WTC11 (cell line): Measurements from ENCODE around the gene CCDC57. TPM values are rescaled to one million over a fixed set of nuclear protein-coding genes. Genes with fewer than 3 reads are reported as not detected.

ENCODE experiments used
- CREM ChIP-seq: sonication (generic); formaldehyde crosslinking; IDR thresholded peaks from 2 replicates; pipeline ENCODE4 v1.8.1; 2022; ENCODE audit warnings: mild to moderate bottlenecking, missing genetic modification reagents, moderate library complexity
- MXD4 ChIP-seq: fragments of 250-450 bp; sonication (Bioruptor Pico); IDR thresholded peaks from 2 replicates; pipeline ENCODE4 v1.8.0; 2021; ENCODE audit warnings: mild to moderate bottlenecking, moderate library complexity, borderline replicate concordance
- NFATC4 ChIP-seq: fragments of 250-450 bp; sonication (Bioruptor Pico); IDR thresholded peaks from 2 replicates; pipeline ENCODE4 v1.9.0; 2021; ENCODE audit warnings: mild to moderate bottlenecking
- NR1H2 ChIP-seq: sonication (generic); formaldehyde crosslinking; IDR thresholded peaks from 2 replicates; pipeline ENCODE4 v1.9.0; 2021; ENCODE audit warnings: mild to moderate bottlenecking, moderate library complexity, missing genetic modification reagents
- SOX15 ChIP-seq: fragments of 250-450 bp; sonication (Bioruptor Pico); IDR thresholded peaks from 2 replicates; pipeline ENCODE4 v1.9.0; 2021; ENCODE audit warnings: mild to moderate bottlenecking
- ZNF219 ChIP-seq: sonication (generic); formaldehyde crosslinking; IDR thresholded peaks from 2 replicates; pipeline ENCODE4 v1.8.0; 2023; ENCODE audit warnings: missing genetic modification reagents, mild to moderate bottlenecking, borderline replicate concordance
- ZNF423 ChIP-seq: fragments of 250-450 bp; sonication (Bioruptor Pico); IDR thresholded peaks from 2 replicates; pipeline ENCODE4 v2.1.2; 2022; ENCODE audit warnings: mild to moderate bottlenecking, moderate library complexity
- total RNA-seq: library from RNA; stranded (reverse); gene quantifications from 3 replicates; pipeline ENCODE4 v1.2.3, GENCODE V29; 2021
- TF ChIP-seq, protein P1 (sequence below): sonication (generic); formaldehyde crosslinking; conservative IDR thresholded peaks from 2 replicates; pipeline ENCODE4 v1.8.1; 2023; ENCODE audit warnings: mild to moderate bottlenecking, low read depth, missing genetic modification reagents, moderate library complexity
- TF ChIP-seq, protein P2 (sequence below): sonication (generic); formaldehyde crosslinking; IDR thresholded peaks from 2 replicates; pipeline ENCODE4 v1.8.1; 2023; ENCODE audit warnings: mild to moderate bottlenecking, moderate library complexity, missing genetic modification reagents
- TF ChIP-seq, protein P3 (sequence below): sonication (generic); formaldehyde crosslinking; IDR thresholded peaks from 2 replicates; pipeline ENCODE4 v1.8.1; 2023; ENCODE audit warnings: mild to moderate bottlenecking, missing genetic modification reagents, moderate library complexity
- TF ChIP-seq, protein P4 (sequence below): sonication (generic); formaldehyde crosslinking; IDR thresholded peaks from 2 replicates; pipeline ENCODE4 v1.8.1; 2022; ENCODE audit warnings: missing genetic modification reagents, borderline replicate concordance
- TF ChIP-seq, protein P5 (sequence below): fragments of 250-450 bp; sonication (Bioruptor Pico); IDR thresholded peaks from 2 replicates; pipeline ENCODE4 v1.9.0; 2021; ENCODE audit warnings: moderate library complexity, mild to moderate bottlenecking, inconsistent platforms, borderline replicate concordance
- TF ChIP-seq, protein P6 (sequence below): fragments of 250-450 bp; sonication (Bioruptor Pico); IDR thresholded peaks from 2 replicates; pipeline ENCODE4 v1.9.0; 2021; ENCODE audit warnings: mild to moderate bottlenecking

Gene CCDC57
- total RNA-seq, 1 experiment from 2014 or later, result 20.0 TPM

DNA sequence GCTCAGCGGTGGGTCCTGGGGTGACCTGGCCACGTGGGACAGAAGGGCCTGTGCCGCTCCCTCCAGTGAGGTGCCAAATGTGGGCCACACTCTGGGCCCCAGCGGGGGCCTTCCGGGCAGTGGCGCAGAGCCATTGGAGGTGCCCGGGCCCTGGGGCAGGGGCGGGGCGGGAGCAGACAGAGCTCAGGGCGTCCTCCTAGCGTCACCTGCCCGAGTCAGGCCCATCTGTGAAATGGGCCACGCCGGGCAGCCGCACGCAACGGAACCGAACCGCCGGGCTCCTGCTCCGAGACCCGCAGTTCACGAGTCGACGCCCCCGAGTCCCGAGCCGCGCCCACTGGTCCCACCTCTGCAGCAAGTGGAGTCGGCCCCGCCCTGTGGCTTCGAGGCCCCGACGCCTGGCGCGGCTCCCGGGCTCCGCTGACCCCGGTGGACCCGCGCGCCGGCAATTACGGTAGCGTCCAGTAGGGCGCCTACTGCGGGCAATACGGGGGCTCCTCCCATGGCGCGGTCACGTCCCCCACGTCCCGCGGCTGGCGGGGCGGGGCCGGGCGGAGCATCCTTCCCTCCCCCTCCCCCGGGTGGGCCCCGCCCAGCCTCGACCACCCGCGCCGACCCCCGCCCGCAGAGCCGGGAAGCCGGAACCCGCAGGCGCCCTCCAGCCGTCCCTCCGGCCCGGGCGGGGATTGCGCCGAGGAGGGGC, 18.1 kb upstream of the CCDC57 start (continued):
- TF ChIP-seq, protein P1, sequence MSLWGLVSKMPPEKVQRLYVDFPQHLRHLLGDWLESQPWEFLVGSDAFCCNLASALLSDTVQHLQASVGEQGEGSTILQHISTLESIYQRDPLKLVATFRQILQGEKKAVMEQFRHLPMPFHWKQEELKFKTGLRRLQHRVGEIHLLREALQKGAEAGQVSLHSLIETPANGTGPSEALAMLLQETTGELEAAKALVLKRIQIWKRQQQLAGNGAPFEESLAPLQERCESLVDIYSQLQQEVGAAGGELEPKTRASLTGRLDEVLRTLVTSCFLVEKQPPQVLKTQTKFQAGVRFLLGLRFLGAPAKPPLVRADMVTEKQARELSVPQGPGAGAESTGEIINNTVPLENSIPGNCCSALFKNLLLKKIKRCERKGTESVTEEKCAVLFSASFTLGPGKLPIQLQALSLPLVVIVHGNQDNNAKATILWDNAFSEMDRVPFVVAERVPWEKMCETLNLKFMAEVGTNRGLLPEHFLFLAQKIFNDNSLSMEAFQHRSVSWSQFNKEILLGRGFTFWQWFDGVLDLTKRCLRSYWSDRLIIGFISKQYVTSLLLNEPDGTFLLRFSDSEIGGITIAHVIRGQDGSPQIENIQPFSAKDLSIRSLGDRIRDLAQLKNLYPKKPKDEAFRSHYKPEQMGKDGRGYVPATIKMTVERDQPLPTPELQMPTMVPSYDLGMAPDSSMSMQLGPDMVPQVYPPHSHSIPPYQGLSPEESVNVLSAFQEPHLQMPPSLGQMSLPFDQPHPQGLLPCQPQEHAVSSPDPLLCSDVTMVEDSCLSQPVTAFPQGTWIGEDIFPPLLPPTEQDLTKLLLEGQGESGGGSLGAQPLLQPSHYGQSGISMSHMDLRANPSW, result no peak
- TF ChIP-seq ZNF423 (CRISPR knock-in tag), result no peak
- TF ChIP-seq SOX15 (CRISPR knock-in tag), result no peak
- TF ChIP-seq, protein P2, sequence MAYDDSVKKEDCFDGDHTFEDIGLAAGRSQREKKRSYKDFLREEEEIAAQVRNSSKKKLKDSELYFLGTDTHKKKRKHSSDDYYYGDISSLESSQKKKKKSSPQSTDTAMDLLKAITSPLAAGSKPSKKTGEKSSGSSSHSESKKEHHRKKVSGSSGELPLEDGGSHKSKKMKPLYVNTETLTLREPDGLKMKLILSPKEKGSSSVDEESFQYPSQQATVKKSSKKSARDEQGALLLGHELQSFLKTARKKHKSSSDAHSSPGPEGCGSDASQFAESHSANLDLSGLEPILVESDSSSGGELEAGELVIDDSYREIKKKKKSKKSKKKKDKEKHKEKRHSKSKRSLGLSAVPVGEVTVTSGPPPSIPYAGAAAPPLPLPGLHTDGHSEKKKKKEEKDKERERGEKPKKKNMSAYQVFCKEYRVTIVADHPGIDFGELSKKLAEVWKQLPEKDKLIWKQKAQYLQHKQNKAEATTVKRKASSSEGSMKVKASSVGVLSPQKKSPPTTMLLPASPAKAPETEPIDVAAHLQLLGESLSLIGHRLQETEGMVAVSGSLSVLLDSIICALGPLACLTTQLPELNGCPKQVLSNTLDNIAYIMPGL (CRISPR knock-in tag), result peak; percentile 59; the same call in 1 of the 2 replicates
- TF ChIP-seq, protein P3, sequence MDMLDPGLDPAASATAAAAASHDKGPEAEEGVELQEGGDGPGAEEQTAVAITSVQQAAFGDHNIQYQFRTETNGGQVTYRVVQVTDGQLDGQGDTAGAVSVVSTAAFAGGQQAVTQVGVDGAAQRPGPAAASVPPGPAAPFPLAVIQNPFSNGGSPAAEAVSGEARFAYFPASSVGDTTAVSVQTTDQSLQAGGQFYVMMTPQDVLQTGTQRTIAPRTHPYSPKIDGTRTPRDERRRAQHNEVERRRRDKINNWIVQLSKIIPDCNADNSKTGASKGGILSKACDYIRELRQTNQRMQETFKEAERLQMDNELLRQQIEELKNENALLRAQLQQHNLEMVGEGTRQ (CRISPR knock-in tag), result no peak; the same call in 1 of the 2 replicates
- TF ChIP-seq, protein P4, sequence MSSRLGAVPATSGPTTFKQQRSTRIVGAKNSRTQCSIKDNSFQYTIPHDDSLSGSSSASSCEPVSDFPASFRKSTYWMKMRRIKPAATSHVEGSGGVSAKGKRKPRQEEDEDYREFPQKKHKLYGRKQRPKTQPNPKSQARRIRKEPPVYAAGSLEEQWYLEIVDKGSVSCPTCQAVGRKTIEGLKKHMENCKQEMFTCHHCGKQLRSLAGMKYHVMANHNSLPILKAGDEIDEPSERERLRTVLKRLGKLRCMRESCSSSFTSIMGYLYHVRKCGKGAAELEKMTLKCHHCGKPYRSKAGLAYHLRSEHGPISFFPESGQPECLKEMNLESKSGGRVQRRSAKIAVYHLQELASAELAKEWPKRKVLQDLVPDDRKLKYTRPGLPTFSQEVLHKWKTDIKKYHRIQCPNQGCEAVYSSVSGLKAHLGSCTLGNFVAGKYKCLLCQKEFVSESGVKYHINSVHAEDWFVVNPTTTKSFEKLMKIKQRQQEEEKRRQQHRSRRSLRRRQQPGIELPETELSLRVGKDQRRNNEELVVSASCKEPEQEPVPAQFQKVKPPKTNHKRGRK, result no peak
- TF ChIP-seq, protein P5, sequence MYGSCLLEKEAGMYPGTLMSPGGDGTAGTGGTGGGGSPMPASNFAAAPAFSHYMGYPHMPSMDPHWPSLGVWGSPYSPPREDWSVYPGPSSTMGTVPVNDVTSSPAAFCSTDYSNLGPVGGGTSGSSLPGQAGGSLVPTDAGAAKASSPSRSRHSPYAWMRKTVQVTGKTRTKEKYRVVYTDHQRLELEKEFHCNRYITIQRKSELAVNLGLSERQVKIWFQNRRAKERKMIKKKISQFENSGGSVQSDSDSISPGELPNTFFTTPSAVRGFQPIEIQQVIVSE (CRISPR knock-in tag), result no peak
- no peak for TF ChIP-seq MXD4 (CRISPR knock-in tag)
- TF ChIP-seq NR1H2 (CRISPR knock-in tag), result no peak
- TF ChIP-seq NFATC4 (CRISPR knock-in tag), result no peak
- no peak for TF ChIP-seq ZNF219 (CRISPR knock-in tag)
- TF ChIP-seq CREM (CRISPR knock-in tag), result 0 out of 2 replicates have a peak, but pooled peaks have one; percentile 37
- TF ChIP-seq, protein P6, sequence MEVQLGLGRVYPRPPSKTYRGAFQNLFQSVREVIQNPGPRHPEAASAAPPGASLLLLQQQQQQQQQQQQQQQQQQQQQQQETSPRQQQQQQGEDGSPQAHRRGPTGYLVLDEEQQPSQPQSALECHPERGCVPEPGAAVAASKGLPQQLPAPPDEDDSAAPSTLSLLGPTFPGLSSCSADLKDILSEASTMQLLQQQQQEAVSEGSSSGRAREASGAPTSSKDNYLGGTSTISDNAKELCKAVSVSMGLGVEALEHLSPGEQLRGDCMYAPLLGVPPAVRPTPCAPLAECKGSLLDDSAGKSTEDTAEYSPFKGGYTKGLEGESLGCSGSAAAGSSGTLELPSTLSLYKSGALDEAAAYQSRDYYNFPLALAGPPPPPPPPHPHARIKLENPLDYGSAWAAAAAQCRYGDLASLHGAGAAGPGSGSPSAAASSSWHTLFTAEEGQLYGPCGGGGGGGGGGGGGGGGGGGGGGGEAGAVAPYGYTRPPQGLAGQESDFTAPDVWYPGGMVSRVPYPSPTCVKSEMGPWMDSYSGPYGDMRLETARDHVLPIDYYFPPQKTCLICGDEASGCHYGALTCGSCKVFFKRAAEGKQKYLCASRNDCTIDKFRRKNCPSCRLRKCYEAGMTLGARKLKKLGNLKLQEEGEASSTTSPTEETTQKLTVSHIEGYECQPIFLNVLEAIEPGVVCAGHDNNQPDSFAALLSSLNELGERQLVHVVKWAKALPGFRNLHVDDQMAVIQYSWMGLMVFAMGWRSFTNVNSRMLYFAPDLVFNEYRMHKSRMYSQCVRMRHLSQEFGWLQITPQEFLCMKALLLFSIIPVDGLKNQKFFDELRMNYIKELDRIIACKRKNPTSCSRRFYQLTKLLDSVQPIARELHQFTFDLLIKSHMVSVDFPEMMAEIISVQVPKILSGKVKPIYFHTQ (CRISPR knock-in tag), result no peak
